ENCODE data around the gene CABLES1. TPM values are rescaled to one million over a fixed set of nuclear protein-coding genes. Genes with fewer than 3 reads are reported as not detected.

The CABLES1 gene
- total RNA-seq, 1 experiment from 2014 or later, result 29.5 TPM

- ChIA-PET POLR2A (interaction anchor here (0.5 to 0.6 kb wide), 3 partner anchors 28 to 265 kb away, joined by 3 to 5 read pairs (median 4); no protein-coding TSS in a partner anchor), CTCF (interaction anchor here (0.6 kb wide), 4 partner anchors 8 to 154 kb away, joined by 3 to 7 read pairs (median 4); no protein-coding TSS in a partner anchor)
- BruUV-seq (replicated peaks), result no TSS peak
- Histone ChIP-seq H3K36me3 (ENCODE audit: control insufficient read depth, insufficient read depth, low read length) (no peaks in the 10 kb centered on the region; the same call in 1 of the 2 replicates), H3K9me3 (no peaks in the 10 kb centered on the region), H3K4me1 (peaks cover 11% of the 10 kb centered on the region), H3K27me3 (replicated peaks; ENCODE audit: control insufficient read depth, insufficient read depth, low read length) (no peaks in the 10 kb centered on the region), H3K4me3 (ENCODE audit: low read depth, low read length) (no peak overlapping the region)
- Mint-ChIP-seq H3K36me3 (ENCODE audit: insufficient read depth, unreplicated experiment) (peaks cover 5% of the 10 kb centered on the region), H3K9me3 (ENCODE audit: unreplicated experiment) (no peaks in the 10 kb centered on the region), H3K4me1 (ENCODE audit: low read depth, unreplicated experiment) (peaks cover 26% of the 10 kb centered on the region), H3K4me3 (ENCODE audit: unreplicated experiment) (no peak overlapping the region), H3K27me3 (ENCODE audit: insufficient read depth, unreplicated experiment) (no peaks in the 10 kb centered on the region), H3K27ac (ENCODE audit: unreplicated experiment) (peak overlapping the region; percentile 67)
- peak in 1 of 2 experiments; percentile 19 for DNase-seq
- intact Hi-C loops (cut with micrococcal nuclease; ENCODE audit: unreplicated experiment), result loop anchor here (5.0 kb wide), 1 partner anchor 36 kb away; no protein-coding TSS in a partner anchor
- TF ChIP-seq CTCF (IDR thresholded peaks at IDR 0.05; ENCODE audit: insufficient read depth in 1 of 2, low read depth in 1 of 2, low read length in 1 of 2, severe bottlenecking in 1 of 2, unreplicated experiment in 1 of 2), result no peak
These were observed 43.4 kb downstream of the CABLES1 start for GRCh38 chr18:23178661-23179081.

DNA sequence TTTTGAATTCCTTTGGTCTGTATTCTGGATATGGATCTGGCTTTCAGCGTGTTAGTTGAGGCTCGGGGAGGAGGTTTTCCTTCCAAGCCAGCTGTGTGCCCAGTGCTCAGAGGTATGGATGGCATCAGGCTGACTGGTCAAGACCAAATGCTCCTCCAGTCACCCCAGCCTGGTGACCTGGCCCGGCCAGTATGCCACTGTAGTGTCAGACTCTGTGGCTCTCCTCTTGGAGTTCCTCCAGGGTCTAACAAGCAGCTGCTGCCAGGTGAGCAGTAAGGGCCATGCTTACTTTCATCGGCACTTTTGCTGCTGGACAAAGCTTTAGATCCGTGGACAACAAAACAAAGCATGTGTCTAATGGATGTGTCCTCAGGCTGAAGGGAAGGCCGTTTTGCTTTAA, 44.1 kb downstream of the CABLES1 start:
- H3K27me3 Mint-ChIP-seq (ENCODE audit: insufficient read depth, unreplicated experiment), result no peaks in the 10 kb centered on the region
- Histone ChIP-seq H3K4me3 (ENCODE audit: low read depth, low read length) (no peak overlapping the region), H3K4me1 (peaks cover 11% of the 10 kb centered on the region), H3K27me3 (replicated peaks; ENCODE audit: control insufficient read depth, insufficient read depth, low read length) (no peaks in the 10 kb centered on the region), H3K36me3 (ENCODE audit: control insufficient read depth, insufficient read depth, low read length) (no peaks in the 10 kb centered on the region; the same call in 1 of the 2 replicates), H3K9me3 (no peaks in the 10 kb centered on the region)
- no peak for TF ChIP-seq CTCF (IDR thresholded peaks at IDR 0.05; ENCODE audit: insufficient read depth in 1 of 2, low read depth in 1 of 2, low read length in 1 of 2, severe bottlenecking in 1 of 2, unreplicated experiment in 1 of 2)
- ChIA-PET POLR2A (no interaction called here), CTCF (no interaction called here)
- H3K4me3 Mint-ChIP-seq (ENCODE audit: unreplicated experiment), result no peak overlapping the region
- peaks cover 33% of the 10 kb centered on the region for H3K4me1 Mint-ChIP-seq (ENCODE audit: low read depth, unreplicated experiment)
- no peaks in the 10 kb centered on the region for H3K9me3 Mint-ChIP-seq (ENCODE audit: unreplicated experiment)
- DNase-seq, result no peak
- intact Hi-C loops (cut with micrococcal nuclease; ENCODE audit: unreplicated experiment), result loop anchor here (5.0 kb wide), 1 partner anchor 37 kb away; no protein-coding TSS in a partner anchor
- peaks cover 5% of the 10 kb centered on the region for H3K36me3 Mint-ChIP-seq (ENCODE audit: insufficient read depth, unreplicated experiment)
- no peak overlapping the region for H3K27ac Mint-ChIP-seq (ENCODE audit: unreplicated experiment)
- BruUV-seq (replicated peaks), result no TSS peak

GRCh38 chr18:23181547-23181946, 46.3 kb downstream of the CABLES1 start:
- Mint-ChIP-seq H3K27me3 (ENCODE audit: insufficient read depth, unreplicated experiment) (no peaks in the 10 kb centered on the region), H3K36me3 (ENCODE audit: insufficient read depth, unreplicated experiment) (peaks cover 5% of the 10 kb centered on the region), H3K27ac (ENCODE audit: unreplicated experiment) (no peak overlapping the region), H3K4me1 (ENCODE audit: low read depth, unreplicated experiment) (peaks cover 27% of the 10 kb centered on the region), H3K4me3 (ENCODE audit: unreplicated experiment) (no peak overlapping the region), H3K9me3 (ENCODE audit: unreplicated experiment) (no peaks in the 10 kb centered on the region)
- no peaks in the 10 kb centered on the region for H3K27me3 ChIP-seq (replicated peaks; ENCODE audit: control insufficient read depth, insufficient read depth, low read length)
- no peaks in the 10 kb centered on the region for H3K9me3 ChIP-seq
- ChIA-PET POLR2A (interaction anchor here (0.7 kb wide), 1 partner anchor 44 kb away, joined by 10 read pairs; no protein-coding TSS in a partner anchor), CTCF (interaction anchor here (0.7 kb wide), 1 partner anchor 50 kb away, joined by 3 read pairs; no protein-coding TSS in a partner anchor)
- intact Hi-C loops (cut with micrococcal nuclease; ENCODE audit: unreplicated experiment), result no loop called here
- no peak for DNase-seq
- no peak for TF ChIP-seq CTCF (IDR thresholded peaks at IDR 0.05; ENCODE audit: insufficient read depth in 1 of 2, low read depth in 1 of 2, low read length in 1 of 2, severe bottlenecking in 1 of 2, unreplicated experiment in 1 of 2)
- peaks cover 11% of the 10 kb centered on the region for H3K4me1 ChIP-seq
- H3K4me3 ChIP-seq (ENCODE audit: low read depth, low read length), result no peak overlapping the region
- no TSS peak for BruUV-seq (replicated peaks)
- H3K36me3 ChIP-seq (ENCODE audit: control insufficient read depth, insufficient read depth, low read length), result no peaks in the 10 kb centered on the region; the same call in 1 of the 2 replicates
